NCI-H1048 (cell line): ENCODE results near the gene OR2T8.
A peak's percentile ranks its signal among the peaks of the same experiment; 100 is the strongest.

Experiments
- DNase-seq: peaks from one replicate; lab custom pipeline; 2025; lab: John Stamatoyannopoulos, UW

Gene OR2T8

GRCh38 chr1:247919952-247920351 lies at the start of gene OR2T8:
OR2T8 (plus strand) TSS chr1:247920252; CDS start chr1:247921018, 766 bp downstream.
- no peak for DNase-seq

DNA sequence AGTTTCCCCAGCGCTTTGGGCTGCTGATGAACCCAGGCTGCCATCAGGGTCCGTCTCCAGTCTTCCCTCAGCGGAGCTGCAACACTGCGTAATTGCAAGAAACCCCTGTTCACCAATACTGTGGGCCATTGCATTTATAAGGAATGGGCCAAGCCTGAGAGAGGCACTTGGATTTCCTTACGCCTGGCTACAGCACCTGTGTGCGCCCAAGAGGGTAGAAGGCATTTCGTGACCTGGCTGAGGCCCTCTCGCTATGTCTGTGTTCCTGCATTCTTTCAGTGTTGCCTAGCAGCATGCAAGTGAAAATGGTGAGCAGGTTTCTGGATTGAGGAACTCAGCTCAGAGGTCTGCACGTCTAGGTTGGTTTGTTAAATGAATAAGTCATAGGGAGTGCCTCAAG lies 36.7 kb upstream of the OR2T8 start:
- DNase-seq = no peak

GRCh38 chr1:247884797-247885413 lies 35.1 kb upstream of the OR2T8 start:
- no peak for DNase-seq

GRCh38 chr1:247895163-247895637 lies 24.9 kb upstream of the OR2T8 start, which contains the start of gene OR2W3:
OR2W3 (plus strand) TSS chr1:247895587; CDS start chr1:247895587, 0 bp downstream.
- DNase-seq = no peak

DNA sequence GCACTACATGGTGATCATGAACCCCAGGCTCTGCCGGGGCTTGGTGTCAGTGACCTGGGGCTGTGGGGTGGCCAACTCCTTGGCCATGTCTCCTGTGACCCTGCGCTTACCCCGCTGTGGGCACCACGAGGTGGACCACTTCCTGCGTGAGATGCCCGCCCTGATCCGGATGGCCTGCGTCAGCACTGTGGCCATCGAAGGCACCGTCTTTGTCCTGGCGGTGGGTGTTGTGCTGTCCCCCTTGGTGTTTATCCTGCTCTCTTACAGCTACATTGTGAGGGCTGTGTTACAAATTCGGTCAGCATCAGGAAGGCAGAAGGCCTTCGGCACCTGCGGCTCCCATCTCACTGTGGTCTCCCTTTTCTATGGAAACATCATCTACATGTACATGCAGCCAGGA lies 24.1 kb upstream of the OR2T8 start:
- DNase-seq = no peak

- DNase-seq = no peak
These were observed 15.9 kb upstream of the OR2T8 start for GRCh38 chr1:247904122-247904521.

DNA sequence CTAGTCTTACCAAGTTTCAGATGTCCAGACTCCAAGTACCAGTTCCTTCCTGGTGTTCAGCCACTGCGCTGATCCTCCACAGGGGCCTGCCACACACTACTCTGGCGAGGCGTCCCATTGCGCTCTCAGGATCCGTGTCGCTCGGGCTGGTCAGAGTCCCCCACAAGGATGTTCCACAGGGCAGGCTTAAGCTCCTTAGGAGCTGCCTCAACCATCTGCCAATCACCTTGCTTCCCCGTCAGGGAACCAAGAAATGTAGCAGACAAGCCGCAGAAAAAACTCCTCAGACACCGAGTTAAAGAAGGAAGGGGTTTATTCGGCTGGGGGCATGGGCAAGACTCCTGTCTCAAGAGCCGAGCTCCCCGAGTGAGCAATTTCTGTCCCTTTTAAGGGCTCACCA lies 14.9 kb upstream of the OR2T8 start:
- DNase-seq = no peak

DNA sequence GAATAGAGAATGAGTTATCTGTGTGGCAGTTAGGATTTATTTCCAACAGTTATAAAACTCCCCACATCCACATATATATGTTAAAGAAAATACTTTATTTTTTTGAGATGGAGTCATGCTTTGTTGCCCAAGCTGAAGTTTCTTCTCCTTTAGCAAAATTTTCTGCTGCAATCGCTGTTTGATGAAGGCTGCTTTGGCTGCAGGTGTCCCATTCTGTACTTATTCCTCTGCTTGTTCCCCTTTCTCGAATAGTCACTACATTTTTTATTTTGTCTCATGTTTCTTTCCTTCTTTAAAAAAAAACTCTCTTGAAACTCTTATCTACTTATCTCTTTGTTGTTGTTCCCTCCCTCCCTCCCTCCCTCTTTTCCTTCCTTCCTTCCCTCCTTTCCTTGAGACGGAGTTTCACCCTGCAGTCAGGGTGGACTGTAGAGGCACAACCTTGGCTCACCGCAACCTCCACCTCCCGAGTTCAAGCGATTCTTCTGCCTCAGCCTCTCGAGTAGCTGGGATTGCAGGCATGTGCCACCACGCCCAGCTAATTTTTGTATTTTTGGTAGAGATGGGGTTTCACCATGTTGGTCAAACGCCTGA lies 14.0 kb upstream of the OR2T8 start:
- no peak for DNase-seq

DNA sequence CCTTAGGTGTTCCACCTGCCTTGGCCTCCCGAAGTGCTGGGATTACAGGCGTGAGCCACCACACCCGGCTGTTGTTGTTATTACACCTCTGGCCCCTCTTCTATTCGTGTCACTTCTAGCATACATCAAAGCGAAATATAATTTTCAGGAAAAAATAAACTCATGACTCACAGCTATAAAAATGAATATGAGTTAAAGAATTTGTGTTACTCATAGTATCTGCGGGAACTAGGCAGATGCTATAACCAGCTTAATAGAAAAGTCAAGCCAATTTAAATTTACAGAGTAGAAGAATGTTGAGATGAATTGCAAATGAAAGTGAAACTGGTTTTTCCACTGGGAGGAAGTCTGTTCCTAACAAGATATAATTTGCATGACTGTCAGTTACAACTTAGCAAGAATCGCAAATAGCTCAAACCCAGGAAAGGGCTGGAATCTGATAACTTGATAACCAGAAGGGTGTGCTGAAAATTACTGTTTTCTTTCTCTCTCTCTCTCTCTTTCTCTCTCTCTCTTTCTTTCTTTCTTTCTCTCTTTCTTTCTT lies 13.5 kb upstream of the OR2T8 start:
- DNase-seq = peak; percentile 78

GRCh38 chr1:247908766-247909165 lies 11.3 kb upstream of the OR2T8 start:
- DNase-seq = no peak

GRCh38 chr1:247913786-247914185 lies 6.3 kb upstream of the OR2T8 start:
- no peak for DNase-seq

DNA sequence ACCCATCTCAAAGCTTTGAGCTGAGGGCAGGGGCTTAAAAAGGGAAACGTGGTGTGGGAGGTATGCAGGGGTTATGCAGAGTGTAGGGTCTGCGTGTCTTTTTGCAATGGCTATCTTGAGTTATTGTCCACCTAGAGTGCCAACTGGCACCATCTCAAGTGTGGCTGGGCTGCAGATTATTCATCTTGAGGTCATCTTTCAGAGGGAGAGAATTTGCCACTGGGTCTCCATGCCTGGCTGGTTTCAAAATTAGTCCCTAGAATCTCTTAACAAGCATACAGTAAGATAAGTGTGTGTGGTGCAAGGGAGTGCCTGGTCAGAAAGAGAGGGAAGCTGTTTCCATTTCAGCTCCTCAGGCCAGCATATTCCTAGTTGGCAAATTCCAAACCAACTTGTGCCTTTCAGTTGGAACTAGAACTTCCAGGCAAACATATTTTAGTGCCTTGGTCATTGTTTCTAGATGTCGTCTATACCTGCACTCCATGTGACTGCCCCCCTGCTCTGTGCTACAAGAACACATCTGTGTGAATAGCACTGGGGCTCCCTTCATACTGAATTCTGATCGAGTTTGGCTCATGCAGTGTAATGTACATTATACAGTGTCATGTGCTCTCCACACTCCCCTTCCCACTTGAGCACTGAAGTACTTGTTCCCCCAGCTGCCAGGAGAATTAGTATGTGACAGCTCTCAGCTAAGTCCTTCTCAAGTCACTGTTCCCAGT lies 5.0 kb upstream of the OR2T8 start:
- DNase-seq = no peak

GRCh38 chr1:247923941-247924340 lies 3.9 kb downstream of the OR2T8 start:
- no peak for DNase-seq

- no peak for DNase-seq
These were observed 4.8 kb downstream of the OR2T8 start, which contains the start of gene OR2AJ1 for GRCh38 chr1:247924868-247925267. OR2AJ1 (plus strand) TSS chr1:247924889; CDS start chr1:247933769, 8,880 bp downstream.

DNA sequence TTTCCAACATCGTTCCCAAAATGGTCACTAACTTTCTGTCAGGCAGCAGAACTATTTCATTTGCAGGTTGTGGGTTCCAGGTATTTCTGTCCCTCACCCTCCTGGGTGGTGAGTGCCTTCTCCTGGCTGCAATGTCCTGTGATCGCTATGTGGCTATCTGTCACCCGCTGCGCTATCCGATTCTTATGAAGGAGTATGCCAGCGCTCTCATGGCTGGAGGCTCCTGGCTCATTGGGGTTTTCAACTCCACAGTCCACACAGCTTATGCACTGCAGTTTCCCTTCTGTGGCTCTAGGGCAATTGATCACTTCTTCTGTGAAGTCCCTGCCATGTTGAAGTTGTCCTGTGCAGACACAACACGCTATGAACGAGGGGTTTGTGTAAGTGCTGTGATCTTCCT lies 13.9 kb downstream of the OR2T8 start:
- DNase-seq = no peak

GRCh38 chr1:247935781-247936180 lies 15.7 kb downstream of the OR2T8 start:
- DNase-seq = no peak

GRCh38 chr1:247936415-247936814 lies 16.4 kb downstream of the OR2T8 start:
- DNase-seq = no peak

- peak; percentile 44 for DNase-seq
These were observed 17.1 kb downstream of the OR2T8 start for GRCh38 chr1:247936965-247937734.

DNA sequence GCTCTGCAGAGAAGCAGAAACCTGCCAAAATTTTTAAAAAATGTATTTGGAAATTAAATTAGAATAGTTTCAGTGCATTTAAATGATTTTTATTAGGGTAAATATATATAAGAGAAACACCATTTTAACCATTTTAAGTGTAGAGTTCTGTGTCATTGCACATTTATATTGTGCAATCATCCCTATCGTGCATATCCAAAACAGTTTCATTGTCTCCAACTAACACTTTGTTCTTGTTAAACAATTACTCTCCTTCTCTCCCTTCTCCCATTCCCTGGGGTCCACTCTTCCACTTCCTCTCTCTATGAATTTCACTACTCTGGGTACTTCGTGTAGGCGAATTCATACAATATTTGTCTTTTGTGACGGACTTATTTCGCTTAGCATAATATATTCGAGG lies 22.6 kb downstream of the OR2T8 start:
- DNase-seq = no peak

DNA sequence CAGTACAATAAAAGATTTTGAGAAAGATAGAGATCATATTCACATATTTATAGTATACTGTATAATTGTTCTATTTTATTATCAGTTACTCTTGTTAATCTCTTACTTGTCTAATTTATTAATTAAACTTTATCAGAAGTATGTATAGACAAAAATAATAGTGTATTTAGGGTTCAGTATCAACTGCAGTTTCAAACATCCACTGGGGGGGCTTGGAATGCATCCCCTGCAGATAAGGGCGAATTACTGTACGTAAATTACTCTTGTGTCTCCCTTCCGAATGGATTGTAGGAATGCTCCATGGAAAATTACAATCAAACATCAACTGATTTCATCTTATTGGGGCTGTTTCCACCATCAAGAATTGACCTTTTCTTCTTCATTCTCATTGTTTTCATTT lies 28.5 kb downstream of the OR2T8 start, which contains the start of gene OR2L8:
TSS of gene OR2L8 (plus strand) at position 301 of the 400 bp plus-strand sequence. CDS start at position 301, 0 bp downstream.
- DNase-seq = no peak

DNA sequence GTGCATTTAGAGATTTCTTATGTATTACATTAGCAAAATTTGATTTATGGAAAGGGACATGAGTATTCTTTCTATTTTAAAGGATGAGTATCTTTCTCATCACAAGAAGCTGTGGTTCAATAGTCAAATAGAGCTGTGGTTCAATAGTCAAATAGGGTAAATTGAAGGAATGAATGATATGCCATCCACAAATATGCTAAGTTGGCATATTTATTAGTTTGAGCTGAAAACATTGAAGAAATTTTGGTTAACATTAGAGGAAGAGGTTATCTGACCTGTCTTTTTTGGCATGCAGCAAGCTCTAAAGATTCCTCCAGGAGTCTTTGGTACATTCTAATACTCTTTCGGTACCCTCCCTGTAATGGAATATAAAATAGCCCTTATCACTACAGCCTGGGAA lies 33.4 kb downstream of the OR2T8 start:
- no peak for DNase-seq

DNA sequence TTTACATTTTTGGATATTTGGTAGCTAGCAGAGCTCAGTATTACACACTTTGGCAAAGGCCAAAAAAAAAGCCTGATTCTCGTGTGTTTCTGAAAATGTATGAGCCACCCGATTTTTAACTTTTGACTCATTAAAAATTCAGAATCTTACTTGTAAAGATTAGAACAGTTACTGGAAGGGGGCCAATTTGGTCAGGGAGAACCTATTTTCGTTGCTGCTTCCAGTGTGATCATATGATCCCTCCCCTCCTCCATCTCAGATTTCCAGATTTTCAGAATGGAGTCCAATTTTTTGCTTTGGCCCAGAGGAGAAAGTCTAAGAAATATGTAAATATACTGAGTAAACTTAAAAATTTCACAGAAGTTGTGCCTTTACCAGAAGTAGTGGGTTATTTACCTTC lies 41.7 kb downstream of the OR2T8 start:
- DNase-seq = no peak
